PFSK-1 (cell line): ENCODE measurements around the gene SNCAIP.

Experiments
- POLR2AphosphoS5 ChIP-seq: IDR thresholded peaks from 2 replicates; pipeline ENCODE4 v1.6.1; 2012; ENCODE audit warnings: low read depth, mild to moderate bottlenecking, control low read depth, low read length, moderate library complexity
- SIN3A ChIP-seq: IDR thresholded peaks from 2 replicates; pipeline ENCODE4 v1.6.1; 2012; ENCODE audit warnings: mild to moderate bottlenecking, low read length, moderate library complexity, borderline replicate concordance; ENCODE audit not compliant: insufficient read depth
- TAF1 ChIP-seq: IDR thresholded peaks from 2 replicates; pipeline ENCODE4 v1.6.1; 2012; ENCODE audit warnings: low read length, control low read depth, borderline replicate concordance; ENCODE audit not compliant: insufficient read depth

DNA sequence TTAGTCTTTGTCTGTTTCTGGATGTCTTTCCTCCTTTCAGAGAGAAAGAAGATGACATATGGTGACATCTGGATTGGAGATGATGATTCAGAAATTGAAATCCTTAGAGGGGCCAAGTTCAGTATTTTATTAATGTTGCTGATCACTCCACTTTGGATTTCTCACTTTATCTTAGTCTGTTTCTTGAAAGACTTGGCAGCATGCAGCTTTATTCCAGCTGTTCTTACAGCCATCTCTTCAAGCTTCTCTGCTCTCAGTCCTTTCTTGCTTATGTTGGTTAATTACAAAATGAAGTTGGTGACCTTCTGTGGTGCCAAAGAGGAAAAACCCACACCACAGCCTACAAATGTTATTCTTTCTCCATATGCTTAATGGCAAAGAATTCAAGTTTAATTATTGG lies 62.1 kb downstream of the SNCAIP start:
- no peak for TF ChIP-seq POLR2AphosphoS5
- no peak for TF ChIP-seq SIN3A
- no peak for TF ChIP-seq TAF1
